Tibial nerve (tissue), 4 donors: ENCODE data around the gene FGFR4. TPM values are rescaled to one million over a fixed set of nuclear protein-coding genes. Genes with fewer than 3 reads are reported as not detected.

Experiments
- DNase-seq, 2 donors: peaks; one replicate each; pipeline ENCODE4 v3.0.0-alpha.2; 2019; ENCODE audit warnings: low spot score in 2 of 2
- H3K27ac ChIP-seq, 4 donors: fragments of 200-600 bp; sonication (generic) in 3 of 4; one replicate each; pipeline ENCODE4 v1.5.1; 2017 to 2019; ENCODE audit warnings: mild to moderate bottlenecking in 1 of 4
- H3K27me3 ChIP-seq, 2 donors: fragments of 200-600 bp; sonication (generic) in 1 of 2; one replicate each; pipeline versions ENCODE4 v1.5.1 to v1.6.0; 2017 to 2019
- H3K36me3 ChIP-seq, 3 donors: fragments of 200-600 bp; sonication (generic); one replicate each; pipeline ENCODE4 v1.5.1; 2018 to 2019
- H3K4me1 ChIP-seq, 4 donors: fragments of 200-600 bp; sonication (generic) in 3 of 4; one replicate each; pipeline ENCODE4 v1.5.1; 2017 to 2019
- H3K4me3 ChIP-seq, 4 donors: fragments of 200-600 bp; sonication (generic) in 3 of 4; one replicate each; pipeline ENCODE4 v1.5.1; 2017 to 2019; ENCODE audit warnings: mild to moderate bottlenecking in 1 of 4, moderate library complexity in 1 of 4
- H3K9me3 ChIP-seq, 4 donors: fragments of 200-600 bp; sonication (generic) in 3 of 4; one replicate each; pipeline ENCODE4 v1.5.1; 2017 to 2019
- CTCF ChIP-seq, 5 experiments: fragments of 200-600 bp in 3 of 5; fragments of 450-650 bp in 2 of 5; sonication (generic) in 3 of 5; IDR thresholded peaks; one replicate each; pipeline ENCODE4 v1.5.1; 2016 to 2019; ENCODE audit warnings: antibody characterized with exemption in 5 of 5, mild to moderate bottlenecking in 3 of 5, moderate library complexity in 2 of 5
- EP300 ChIP-seq, 2 donors: sonication (generic); formaldehyde crosslinking; IDR thresholded peaks; one replicate each; pipeline ENCODE4 v1.6.1; 2017; ENCODE audit warnings: antibody characterized with exemption in 2 of 2, mild to moderate bottlenecking in 1 of 2
- POLR2A ChIP-seq, 2 donors: fragments of 450-650 bp; IDR thresholded peaks; one replicate each; pipeline ENCODE4 v1.6.1; 2017; ENCODE audit warnings: antibody characterized with exemption in 2 of 2, mild to moderate bottlenecking in 2 of 2, moderate library complexity in 2 of 2
- WGBS, 2 donors: methylation state at CpG; one replicate each; pipeline ENCODE4 v1.1.5; 2018; 5-methylcytosine and 5-hydroxymethylcytosine counted together
- total RNA-seq, 4 donors: library from RNA; depleted of rRNA; stranded (reverse); fragments of >200 nt; gene quantifications; one replicate each; pipeline ENCODE4 v1.1.0, GENCODE V29; 2016

FGFR4 gene
- total RNA-seq, 4 donors from 2014 or later, result 3.3 to 60.8 (median 12.1) TPM

GRCh38 chr5:177071666-177072385, 14.9 kb upstream of the FGFR4 start:
- Histone ChIP-seq H3K27ac (no peak overlapping the region), H3K9me3 (no peaks in the 10 kb centered on the region), H3K4me1 (peaks cover 0 to 4% (median 0%) of the 10 kb centered on the region in 4 donors), H3K4me3 (no peak overlapping the region), H3K27me3 (no peaks in the 10 kb centered on the region), H3K36me3 (peaks cover 0 to 36% (median 0%) of the 10 kb centered on the region in 3 donors)
- peak; percentile 75 to 88 (median 85) for TF ChIP-seq CTCF (IDR thresholded peaks at IDR 0.05)
- TF ChIP-seq EP300 (IDR thresholded peaks at IDR 0.05), result no peak
- DNase-seq, result peak; percentile 34 to 93
- WGBS, 2 donors, result 17% methylated on average over 6 of the region's 6 CpGs

GRCh38 chr5:177077335-177077734, 9.4 kb upstream of the FGFR4 start:
- Histone ChIP-seq H3K27me3 (no peaks in the 10 kb centered on the region), H3K36me3 (peaks cover 0 to 5% (median 0%) of the 10 kb centered on the region in 3 donors), H3K27ac (no peak overlapping the region), H3K4me3 (no peak overlapping the region), H3K4me1 (no peaks in the 10 kb centered on the region), H3K9me3 (no peaks in the 10 kb centered on the region)
- TF ChIP-seq EP300 (IDR thresholded peaks at IDR 0.05), result no peak
- no peak for TF ChIP-seq CTCF (IDR thresholded peaks at IDR 0.05)
- TF ChIP-seq POLR2A (IDR thresholded peaks at IDR 0.05), result no peak
- 87 to 94% methylated on average over 2 of the region's 2 CpGs for WGBS, 2 donors
- no peak for DNase-seq

GRCh38 chr5:177079606-177080005, 7.1 kb upstream of the FGFR4 start:
- Histone ChIP-seq H3K27ac (no peak overlapping the region), H3K4me3 (no peak overlapping the region), H3K9me3 (no peaks in the 10 kb centered on the region), H3K4me1 (no peaks in the 10 kb centered on the region), H3K27me3 (no peaks in the 10 kb centered on the region), H3K36me3 (peaks cover 0 to 5% (median 0%) of the 10 kb centered on the region in 3 donors)
- no peak for DNase-seq
- 77 to 80% methylated on average over 9 of the region's 9 CpGs for WGBS, 2 donors
- no peak for TF ChIP-seq CTCF (IDR thresholded peaks at IDR 0.05)
- TF ChIP-seq EP300 (IDR thresholded peaks at IDR 0.05), result no peak
- TF ChIP-seq POLR2A (IDR thresholded peaks at IDR 0.05), result no peak

GRCh38 chr5:177080265-177080664, 6.5 kb upstream of the FGFR4 start:
- TF ChIP-seq EP300 (IDR thresholded peaks at IDR 0.05) (no peak), POLR2A (IDR thresholded peaks at IDR 0.05) (no peak), CTCF (IDR thresholded peaks at IDR 0.05) (no peak)
- no peaks in the 10 kb centered on the region for H3K27me3 ChIP-seq
- H3K36me3 ChIP-seq, result peaks cover 0 to 5% (median 0%) of the 10 kb centered on the region in 3 donors
- 81 to 88% methylated on average over 5 of the region's 5 CpGs for WGBS, 2 donors
- H3K9me3 ChIP-seq, result no peaks in the 10 kb centered on the region
- no peaks in the 10 kb centered on the region for H3K4me1 ChIP-seq
- DNase-seq, result no peak
- no peak overlapping the region for H3K4me3 ChIP-seq
- H3K27ac ChIP-seq, result no peak overlapping the region

GRCh38 chr5:177081859-177082258, 4.9 kb upstream of the FGFR4 start:
- peaks cover 0 to 8% (median 4%) of the 10 kb centered on the region in 4 donors for H3K4me1 ChIP-seq
- H3K27ac ChIP-seq, result no peak overlapping the region
- DNase-seq, result no peak
- 51 to 64% methylated on average over 9 to 10 of the region's 10 CpGs for whole genome bisulfite sequencing, 2 donors
- H3K27me3 ChIP-seq, result no peaks in the 10 kb centered on the region
- no peaks in the 10 kb centered on the region for H3K36me3 ChIP-seq
- TF ChIP-seq EP300 (IDR thresholded peaks at IDR 0.05), result no peak
- TF ChIP-seq POLR2A (IDR thresholded peaks at IDR 0.05), result no peak
- no peak for TF ChIP-seq CTCF (IDR thresholded peaks at IDR 0.05)
- H3K9me3 ChIP-seq, result no peaks in the 10 kb centered on the region
- H3K4me3 ChIP-seq, result no peak overlapping the region
